Natural killer cell treated with Interleukin-12 subunit alpha and Interleukin-12 subunit beta and Interleukin-15 and Interleukin-18, amount 100 ng/mL, for 72 hours (primary cell): ENCODE results near the gene ZNF148. TPM values are rescaled to one million over a fixed set of nuclear protein-coding genes. Genes with fewer than 3 reads are reported as not detected.

Experiments
- total RNA-seq, 2 donors: library from RNA; stranded (reverse); gene quantifications; one replicate each; pipeline ENCODE4 v1.2.3, GENCODE V29; 2022

Gene ZNF148
- total RNA-seq, 2 donors from 2014 or later, result 40.9 to 51.8 TPM

Other genes starting within 250 kb of the ZNF148 start
- 1 to 10 TPM; 2.7 to 4.7 TPM for gene SLC12A8, start 162.6 kb downstream of the ZNF148 start, total RNA-seq
- 10 to 100 TPM; 34.0 to 43.3 TPM for gene SNX4, start 144.9 kb upstream of the ZNF148 start, total RNA-seq
- gene OSBPL11, start 220.2 kb upstream of the ZNF148 start, total RNA-seq, result 10 to 100 TPM; 13.3 to 15.2 TPM